GM12892 (cell line): ENCODE results near the gene CRIP1.

Experiments used
- POLR2A ChIP-seq: IDR thresholded peaks from 2 replicates; pipeline ENCODE4 v1.6.1; 2011; ENCODE audit warnings: low read depth, low read length, control low read depth
- POLR2AphosphoS5 ChIP-seq: IDR thresholded peaks from 2 replicates; pipeline ENCODE4 v1.6.1; 2011; ENCODE audit warnings: low read depth, low read length, control low read depth
- TAF1 ChIP-seq: IDR thresholded peaks from 2 replicates; pipeline ENCODE4 v1.6.1; 2011; ENCODE audit warnings: low read depth, mild to moderate bottlenecking, control low read depth, low read length, borderline replicate concordance

- TF ChIP-seq POLR2A (no peak), TAF1 (no peak), POLR2AphosphoS5 (no peak)
These were observed 20.6 kb downstream of the CRIP1 start for GRCh38 chr14:105507247-105507646.
